ENCODE results near the gene GNG12. TPM values are rescaled to one million over a fixed set of nuclear protein-coding genes. Genes with fewer than 3 reads are reported as not detected.

The GNG12 gene
- total RNA-seq, 6 donors from 2014 or later: 14.3 to 54.6 (median 45.1) TPM

- H3K4me1 ChIP-seq: peaks cover 15 to 37% (median 26%) of the 10 kb centered on the region in 4 donors
- peak in 1 of 4 donors; percentile 63 for TF ChIP-seq EP300 (IDR thresholded peaks at IDR 0.05)
- TF ChIP-seq POLR2AphosphoS5 (IDR thresholded peaks at IDR 0.05): peak; percentile 98 to 100
- peak in 3 of 4 donors; percentile 85 to 100 (median 99) for TF ChIP-seq POLR2A (IDR thresholded peaks at IDR 0.05)
- peak in 2 of 6 experiments; percentile 8 to 25 for TF ChIP-seq CTCF (IDR thresholded peaks at IDR 0.05)
- DNase-seq (peak; percentile 98 to 99), ATAC-seq (ENCODE audit: low FRiP score in 2 of 2) (peak; percentile 93 to 99)
- peaks cover 0 to 22% (median 0%) of the 10 kb centered on the region in 4 donors for H3K36me3 ChIP-seq
- H3K4me3 ChIP-seq: peak within 1 kb of the TSS; percentile 83 to 94 (median 90)
- H3K27me3 ChIP-seq: no peaks in the 10 kb centered on the region
- no peaks in the 10 kb centered on the region for H3K9me3 ChIP-seq
- H3K27ac ChIP-seq: peak within 1 kb of the TSS; percentile 92 to 96 (median 96)
- 0% methylated on average over 37 of the region's 39 CpGs; no CpG with 5 or more reads in 1 of the 2 donors for WGBS, 2 donors
Measured at GRCh38 chr1:67685067-67685557, 148.2 kb downstream of the GNG12 start, which contains the start of gene GADD45A. GADD45A (plus strand) TSS chr1:67685201; CDS start chr1:67685495, 294 bp downstream.

GRCh38 chr1:67684526-67685066, 148.7 kb downstream of the GNG12 start:
- no peaks in the 10 kb centered on the region for H3K9me3 ChIP-seq
- peak overlapping the region in 3 of 4 donors; percentile 83 to 94 (median 88) for H3K4me3 ChIP-seq
- H3K36me3 ChIP-seq: peaks cover 0 to 17% (median 0%) of the 10 kb centered on the region in 4 donors
- H3K4me1 ChIP-seq: peaks cover 15 to 37% (median 26%) of the 10 kb centered on the region in 4 donors
- ATAC-seq (ENCODE audit: low FRiP score in 2 of 2) (no peak), DNase-seq (no peak)
- WGBS, 2 donors: 1 to 2% methylated on average over 20 of the region's 20 CpGs
- no peak for TF ChIP-seq POLR2AphosphoS5 (IDR thresholded peaks at IDR 0.05)
- no peak for TF ChIP-seq EP300 (IDR thresholded peaks at IDR 0.05)
- no peak for TF ChIP-seq CTCF (IDR thresholded peaks at IDR 0.05)
- TF ChIP-seq POLR2A (IDR thresholded peaks at IDR 0.05): no peak
- no peaks in the 10 kb centered on the region for H3K27me3 ChIP-seq
- peak overlapping the region; percentile 74 to 96 (median 94) for H3K27ac ChIP-seq

- peaks cover 15 to 37% (median 26%) of the 10 kb centered on the region in 4 donors for H3K4me1 ChIP-seq
- H3K4me3 ChIP-seq: peak overlapping the region in 1 of 4 donors; percentile 94
- no peaks in the 10 kb centered on the region for H3K9me3 ChIP-seq
- TF ChIP-seq CTCF (IDR thresholded peaks at IDR 0.05): no peak
- no peak for TF ChIP-seq POLR2A (IDR thresholded peaks at IDR 0.05)
- TF ChIP-seq POLR2AphosphoS5 (IDR thresholded peaks at IDR 0.05): no peak
- no peak for TF ChIP-seq EP300 (IDR thresholded peaks at IDR 0.05)
- H3K36me3 ChIP-seq: peaks cover 0 to 12% (median 0%) of the 10 kb centered on the region in 4 donors
- no peak for ATAC-seq (ENCODE audit: low FRiP score in 2 of 2)
- 26 to 38% methylated on average over 8 of the region's 8 CpGs for WGBS, 2 donors
- H3K27me3 ChIP-seq: no peaks in the 10 kb centered on the region
- DNase-seq: no peak
- H3K27ac ChIP-seq: peak overlapping the region; percentile 74 to 96 (median 94)
Measured at GRCh38 chr1:67683766-67684525, 149.3 kb downstream of the GNG12 start.

GRCh38 chr1:67683316-67683715, 150.0 kb downstream of the GNG12 start:
- 45 to 49% methylated on average over 3 of the region's 3 CpGs for WGBS, 2 donors
- TF ChIP-seq CTCF (IDR thresholded peaks at IDR 0.05): no peak
- TF ChIP-seq POLR2A (IDR thresholded peaks at IDR 0.05): no peak
- TF ChIP-seq EP300 (IDR thresholded peaks at IDR 0.05): no peak
- TF ChIP-seq POLR2AphosphoS5 (IDR thresholded peaks at IDR 0.05): no peak
- H3K27me3 ChIP-seq: no peaks in the 10 kb centered on the region
- DNase-seq (no peak), ATAC-seq (ENCODE audit: low FRiP score in 2 of 2) (no peak)
- no peak overlapping the region for H3K4me3 ChIP-seq
- peaks cover 0 to 6% (median 0%) of the 10 kb centered on the region in 4 donors for H3K36me3 ChIP-seq
- H3K4me1 ChIP-seq: peaks cover 15 to 37% (median 26%) of the 10 kb centered on the region in 4 donors
- peak overlapping the region in 1 of 4 donors; percentile 38 for H3K27ac ChIP-seq
- H3K9me3 ChIP-seq: no peaks in the 10 kb centered on the region

Measured in upper lobe of left lung (tissue), 6 donors.